ENCODE data around the gene MPHOSPH9. TPM values are rescaled to one million over a fixed set of nuclear protein-coding genes. Genes with fewer than 3 reads are reported as not detected.
A peak's percentile ranks its signal among the peaks of the same experiment; 100 is the strongest.

MPHOSPH9 gene
- total and polyA plus RNA-seq, 2 of the 4 experiments (the other 2 are of a cell fraction) = 7.6 to 17.0 TPM

DNA sequence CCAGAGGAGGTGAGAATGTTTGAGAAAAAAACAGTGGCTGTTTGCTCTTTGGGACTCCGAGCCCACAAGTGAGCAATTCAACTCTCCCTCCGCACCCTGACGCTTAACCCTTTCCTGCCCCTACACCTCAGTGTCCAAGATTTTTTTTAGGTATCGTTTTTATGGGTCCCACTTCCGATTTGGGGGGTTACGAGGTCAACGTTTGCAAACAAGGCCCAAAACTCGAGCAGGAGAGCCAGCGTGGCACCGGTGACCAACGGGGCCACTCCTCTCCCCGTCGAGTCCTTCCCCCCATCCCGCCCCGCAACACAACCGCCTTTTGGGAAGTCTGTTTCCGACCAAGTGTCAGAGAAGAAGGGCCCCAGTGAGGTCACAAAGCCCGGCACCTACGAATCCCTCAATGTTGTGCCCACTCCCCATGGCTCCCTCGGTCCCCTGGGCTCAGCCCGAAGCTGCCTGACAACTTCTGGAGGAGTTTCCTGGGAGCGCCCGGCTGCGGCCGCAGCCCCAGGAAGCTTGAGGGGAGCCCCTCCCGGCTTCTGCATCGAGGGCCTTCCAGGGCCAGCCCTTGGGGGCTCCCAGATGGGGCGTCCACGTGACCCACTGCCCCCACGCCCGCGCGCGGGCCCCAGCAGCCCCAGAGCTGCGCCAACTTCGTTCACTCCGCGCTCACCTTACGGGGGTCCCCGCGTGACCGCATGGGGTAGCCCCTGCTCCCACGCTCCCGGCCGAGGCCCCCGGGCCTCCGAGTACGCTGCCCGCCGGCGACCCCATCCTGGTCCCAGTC is 37.5 kb upstream of the MPHOSPH9 start:
- in situ Hi-C loops (cut with MboI; ENCODE audit: low sequenced_read_pairs) = no loop called here
- BruUV-seq (replicated peaks) = no TSS peak
- Histone ChIP-seq H4K8ac (ENCODE audit: low read depth in 2 of 2, low read length in 2 of 2) (peak overlapping the region; percentile 87 to 91), H3K27ac (ENCODE audit: insufficient read depth, low read length) (peak overlapping the region; percentile 85), H3K4me1 (ENCODE audit: control insufficient read depth, insufficient read depth, low read length) (peaks cover 17% of the 10 kb centered on the region), H4K91ac (ENCODE audit: insufficient read depth, low read depth, low read length) (peak overlapping the region; percentile 96), H3K4ac (ENCODE audit: low read depth, low read length) (peak overlapping the region; percentile 99), H3K79me1 (ENCODE audit: low read depth in 1 of 2, low read length in 2 of 2) (peaks cover 9 to 48% of the 10 kb centered on the region in 2 experiments; a peak in 2 of 4 replicates), H3K36me3 (ENCODE audit: control insufficient read depth, insufficient read depth, low read length) (peaks cover 18% of the 10 kb centered on the region), H4K20me1 (ENCODE audit: insufficient read depth, low read length) (peaks cover 40% of the 10 kb centered on the region), H4K5ac (ENCODE audit: low read depth, low read length) (peak overlapping the region; percentile 87), H2AK5ac (ENCODE audit: low read depth, low read length) (peak overlapping the region; percentile 96), H3K4me2 (ENCODE audit: low read depth, low read length) (peak overlapping the region; percentile 91), H3K4me3 (ENCODE audit: insufficient read depth, low read depth, low read length) (peak overlapping the region; percentile 74), H3K9me3 (ENCODE audit: control insufficient read depth, insufficient read depth, low read length) (no peaks in the 10 kb centered on the region), H3K18ac (ENCODE audit: low read depth, low read length) (peak overlapping the region; percentile 84), H2BK20ac (ENCODE audit: low read depth, low read length) (0 out of 2 replicates have a peak overlapping the region, but pooled peaks have one; percentile 6), H2BK15ac (ENCODE audit: low read depth, low read length) (0 out of 3 replicates have a peak overlapping the region, but pooled peaks have one; percentile 18), H2BK120ac (ENCODE audit: low read depth, low read length) (peak overlapping the region; percentile 72; the same call in 1 of the 2 replicates), H3K56ac (ENCODE audit: extremely low read depth, insufficient read depth, low read length) (peak overlapping the region; percentile 98), H2BK5ac (ENCODE audit: low read depth, low read length, poor library complexity, severe bottlenecking) (peak overlapping the region; percentile 87), H3K9me1 (ENCODE audit: insufficient read depth, low read length) (peaks cover 18% of the 10 kb centered on the region), H3K27me3 (ENCODE audit: control insufficient read depth, insufficient read depth, low read length) (no peaks in the 10 kb centered on the region), H3K9ac (ENCODE audit: low read depth, low read length) (peak overlapping the region; percentile 90), H3K23ac (ENCODE audit: low read depth, low read length) (peak overlapping the region; percentile 98), H2AFZ (replicated peaks; ENCODE audit: low read length, poor library complexity) (peak overlapping the region; percentile 90), H2AK9ac (replicated peaks; ENCODE audit: low read depth, low read length, poor library complexity) (peak overlapping the region; percentile 99), H3K14ac (replicated peaks; ENCODE audit: low read depth, low read length) (peak overlapping the region; percentile 100)
- CTCF ChIA-PET = no interaction called here
- DNase-seq (peak; percentile 28), ATAC-seq (ENCODE audit: low read depth) (peak; percentile 6)
- WGBS, 2 experiments (ENCODE audit: extremely low coverage in 2 of 2, insufficient read length in 1 of 2) = 0% methylated on average over 22 of the region's 51 CpGs; no CpG with 5 or more reads in 1 of the 2 experiments
- intact Hi-C loops (cut with micrococcal nuclease) = no loop called here
- POLR2A ChIA-PET (ENCODE audit: unreplicated experiment) = no interaction called here
- dilution Hi-C loops (cut with HindIII; ENCODE audit: low sequenced_read_pairs, unreplicated experiment) = no loop called here
- TF ChIP-seq, protein P1, sequence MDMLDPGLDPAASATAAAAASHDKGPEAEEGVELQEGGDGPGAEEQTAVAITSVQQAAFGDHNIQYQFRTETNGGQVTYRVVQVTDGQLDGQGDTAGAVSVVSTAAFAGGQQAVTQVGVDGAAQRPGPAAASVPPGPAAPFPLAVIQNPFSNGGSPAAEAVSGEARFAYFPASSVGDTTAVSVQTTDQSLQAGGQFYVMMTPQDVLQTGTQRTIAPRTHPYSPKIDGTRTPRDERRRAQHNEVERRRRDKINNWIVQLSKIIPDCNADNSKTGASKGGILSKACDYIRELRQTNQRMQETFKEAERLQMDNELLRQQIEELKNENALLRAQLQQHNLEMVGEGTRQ (IDR thresholded peaks at IDR 0.05; ENCODE audit: low read depth, low read length) = peak; percentile 47; the same call in 1 of the 2 replicates
- TF ChIP-seq, protein P2, sequence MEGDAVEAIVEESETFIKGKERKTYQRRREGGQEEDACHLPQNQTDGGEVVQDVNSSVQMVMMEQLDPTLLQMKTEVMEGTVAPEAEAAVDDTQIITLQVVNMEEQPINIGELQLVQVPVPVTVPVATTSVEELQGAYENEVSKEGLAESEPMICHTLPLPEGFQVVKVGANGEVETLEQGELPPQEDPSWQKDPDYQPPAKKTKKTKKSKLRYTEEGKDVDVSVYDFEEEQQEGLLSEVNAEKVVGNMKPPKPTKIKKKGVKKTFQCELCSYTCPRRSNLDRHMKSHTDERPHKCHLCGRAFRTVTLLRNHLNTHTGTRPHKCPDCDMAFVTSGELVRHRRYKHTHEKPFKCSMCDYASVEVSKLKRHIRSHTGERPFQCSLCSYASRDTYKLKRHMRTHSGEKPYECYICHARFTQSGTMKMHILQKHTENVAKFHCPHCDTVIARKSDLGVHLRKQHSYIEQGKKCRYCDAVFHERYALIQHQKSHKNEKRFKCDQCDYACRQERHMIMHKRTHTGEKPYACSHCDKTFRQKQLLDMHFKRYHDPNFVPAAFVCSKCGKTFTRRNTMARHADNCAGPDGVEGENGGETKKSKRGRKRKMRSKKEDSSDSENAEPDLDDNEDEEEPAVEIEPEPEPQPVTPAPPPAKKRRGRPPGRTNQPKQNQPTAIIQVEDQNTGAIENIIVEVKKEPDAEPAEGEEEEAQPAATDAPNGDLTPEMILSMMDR (conservative IDR thresholded peaks at IDR 0.05; ENCODE audit: low read depth, low read length) = no peak

All from IMR-90 (cell line).